Suprapubic skin (tissue), 3 donors: ENCODE measurements around the gene TCEAL9.

ENCODE experiments used
- CTCF ChIP-seq, 2 donors: fragments of 200-600 bp in 1 of 2; fragments of 450-650 bp in 1 of 2; sonication (generic) in 1 of 2; IDR thresholded peaks; one replicate each; pipeline ENCODE4 v1.5.1; 2016 to 2019; ENCODE audit warnings: antibody characterized with exemption in 2 of 2, mild to moderate bottlenecking in 1 of 2, moderate library complexity in 1 of 2
- EP300 ChIP-seq: sonication (generic); formaldehyde crosslinking; IDR thresholded peaks from one replicate; pipeline ENCODE4 v1.6.1; 2017; ENCODE audit warnings: antibody characterized with exemption

GRCh38 chrX:103378990-103379389 lies 22.7 kb downstream of the TCEAL9 start:
- TF ChIP-seq CTCF (IDR thresholded peaks at IDR 0.05) (no peak), EP300 (no peak)
